Chondrocyte (in vitro differentiated cells): Measurements from ENCODE around the gene RASD1. TPM values are rescaled to one million over a fixed set of nuclear protein-coding genes. Genes with fewer than 3 reads are reported as not detected.

Experiments used
- DNase-seq: peaks from one replicate; pipeline ENCODE4 v3.0.0; 2021; ENCODE audit warnings: mixed read lengths, low spot score
- H3K27ac Mint-ChIP-seq: one replicate; pipeline ENCODE4 v1.8.0; 2021; ENCODE audit warnings: mild to moderate bottlenecking, moderate library complexity, mixed read lengths; ENCODE audit not compliant: unreplicated experiment
- H3K27me3 Mint-ChIP-seq: 2 replicates; pipeline ENCODE4 v1.8.0; 2021; ENCODE audit warnings: low read depth, mixed read lengths
- H3K36me3 Mint-ChIP-seq: 2 replicates; pipeline ENCODE4 v1.8.0; 2021; ENCODE audit warnings: low read depth, mixed read lengths
- H3K4me1 Mint-ChIP-seq: 2 replicates; pipeline ENCODE4 v1.8.0; 2021; ENCODE audit warnings: low read depth, mild to moderate bottlenecking, mixed read lengths
- H3K4me3 Mint-ChIP-seq: one replicate; pipeline ENCODE4 v1.8.0; 2021; ENCODE audit warnings: mild to moderate bottlenecking, moderate library complexity, mixed read lengths; ENCODE audit not compliant: unreplicated experiment
- H3K9me3 Mint-ChIP-seq: 2 replicates; pipeline ENCODE4 v1.8.0; 2021; ENCODE audit warnings: low read depth, mixed read lengths
- total RNA-seq: library from RNA; stranded (reverse); gene quantifications from 3 replicates; pipeline ENCODE4 v1.2.1, GENCODE V29; 2021
- TF ChIP-seq, protein P1 (sequence below): fragments of 200-600 bp; sonication (generic); IDR thresholded peaks from 2 replicates; pipeline ENCODE4 v1.5.0; 2021; ENCODE audit warnings: antibody characterized with exemption, mild to moderate bottlenecking, moderate library complexity

RASD1 gene
- total RNA-seq, 1 donor from 2014 or later = 0.42 TPM

DNA sequence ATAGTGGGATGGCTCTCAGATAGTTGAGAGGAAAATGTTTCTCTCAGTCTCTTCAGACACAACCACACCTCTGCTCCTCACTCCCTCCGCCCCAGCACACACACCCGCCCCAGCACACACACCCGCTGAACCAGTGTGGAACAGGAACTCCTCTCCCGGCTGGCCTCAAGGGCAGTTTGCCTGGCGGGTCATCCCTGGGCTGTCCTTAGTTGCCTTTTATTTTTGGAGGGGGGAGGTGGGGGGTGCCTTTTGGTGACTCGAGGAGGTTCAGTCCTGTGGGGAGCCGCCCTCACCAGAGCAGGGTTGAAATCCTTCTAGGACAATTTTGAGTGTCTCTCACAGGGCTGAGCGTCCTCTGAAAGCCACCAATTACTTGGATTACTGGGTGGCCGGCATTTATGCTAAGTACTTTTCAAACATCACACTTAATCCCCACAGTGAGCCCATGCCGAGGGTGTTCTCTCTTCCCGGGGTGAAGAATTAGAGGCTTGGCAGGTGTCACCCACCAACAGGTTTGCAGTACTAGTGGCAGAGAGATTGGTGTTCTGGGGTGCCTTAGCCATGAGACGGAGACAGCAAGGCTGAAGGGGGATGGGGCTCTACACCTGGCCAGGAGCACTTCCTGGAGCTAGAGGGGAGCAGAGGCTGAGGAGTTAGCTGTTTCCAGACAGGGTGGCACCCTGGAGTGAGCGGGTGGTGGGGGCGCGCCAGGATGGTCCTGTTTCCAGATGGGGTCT lies 2.8 kb downstream of the RASD1 start:
- no peak overlapping the region for H3K4me3 Mint-ChIP-seq
- peaks cover 5% of the 10 kb centered on the region for H3K36me3 Mint-ChIP-seq
- H3K27ac Mint-ChIP-seq = no peak overlapping the region

DNA sequence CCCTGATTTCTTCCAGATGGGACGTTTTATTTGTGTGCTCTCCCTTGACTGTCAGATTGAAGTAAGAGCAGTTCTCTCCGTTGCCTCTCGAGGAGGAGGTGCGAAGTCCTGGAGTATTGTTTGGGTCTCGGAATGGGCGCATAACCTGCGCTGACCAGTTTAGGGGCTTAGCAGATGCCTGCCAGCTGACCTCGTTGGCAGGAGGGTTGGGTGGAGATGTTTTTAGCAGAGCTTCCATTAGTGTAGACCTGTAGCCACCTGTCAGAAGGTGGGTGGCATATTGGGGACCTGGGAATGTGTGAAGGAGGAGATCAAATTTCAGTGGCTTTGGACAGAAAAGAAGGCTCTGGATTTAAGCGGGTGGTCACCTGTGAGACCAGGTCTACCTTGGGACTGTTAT lies 3.6 kb downstream of the RASD1 start:
- H3K4me1 Mint-ChIP-seq = peaks cover 12% of the 10 kb centered on the region
- no peaks in the 10 kb centered on the region for H3K9me3 Mint-ChIP-seq
- H3K27me3 Mint-ChIP-seq = peaks cover 2% of the 10 kb centered on the region
- no peak overlapping the region for H3K4me3 Mint-ChIP-seq
- peaks cover 10% of the 10 kb centered on the region for H3K36me3 Mint-ChIP-seq
- DNase-seq = no peak
- H3K27ac Mint-ChIP-seq = no peak overlapping the region
- TF ChIP-seq, protein P1, sequence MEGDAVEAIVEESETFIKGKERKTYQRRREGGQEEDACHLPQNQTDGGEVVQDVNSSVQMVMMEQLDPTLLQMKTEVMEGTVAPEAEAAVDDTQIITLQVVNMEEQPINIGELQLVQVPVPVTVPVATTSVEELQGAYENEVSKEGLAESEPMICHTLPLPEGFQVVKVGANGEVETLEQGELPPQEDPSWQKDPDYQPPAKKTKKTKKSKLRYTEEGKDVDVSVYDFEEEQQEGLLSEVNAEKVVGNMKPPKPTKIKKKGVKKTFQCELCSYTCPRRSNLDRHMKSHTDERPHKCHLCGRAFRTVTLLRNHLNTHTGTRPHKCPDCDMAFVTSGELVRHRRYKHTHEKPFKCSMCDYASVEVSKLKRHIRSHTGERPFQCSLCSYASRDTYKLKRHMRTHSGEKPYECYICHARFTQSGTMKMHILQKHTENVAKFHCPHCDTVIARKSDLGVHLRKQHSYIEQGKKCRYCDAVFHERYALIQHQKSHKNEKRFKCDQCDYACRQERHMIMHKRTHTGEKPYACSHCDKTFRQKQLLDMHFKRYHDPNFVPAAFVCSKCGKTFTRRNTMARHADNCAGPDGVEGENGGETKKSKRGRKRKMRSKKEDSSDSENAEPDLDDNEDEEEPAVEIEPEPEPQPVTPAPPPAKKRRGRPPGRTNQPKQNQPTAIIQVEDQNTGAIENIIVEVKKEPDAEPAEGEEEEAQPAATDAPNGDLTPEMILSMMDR = no peak

More for the DNA sequence above, 2.8 kb downstream of the RASD1 start:
- H3K9me3 Mint-ChIP-seq = no peaks in the 10 kb centered on the region
- DNase-seq = no peak
- peaks cover 2% of the 10 kb centered on the region for H3K27me3 Mint-ChIP-seq
- TF ChIP-seq, protein P1 = no peak
- H3K4me1 Mint-ChIP-seq = peaks cover 12% of the 10 kb centered on the region

DNA sequence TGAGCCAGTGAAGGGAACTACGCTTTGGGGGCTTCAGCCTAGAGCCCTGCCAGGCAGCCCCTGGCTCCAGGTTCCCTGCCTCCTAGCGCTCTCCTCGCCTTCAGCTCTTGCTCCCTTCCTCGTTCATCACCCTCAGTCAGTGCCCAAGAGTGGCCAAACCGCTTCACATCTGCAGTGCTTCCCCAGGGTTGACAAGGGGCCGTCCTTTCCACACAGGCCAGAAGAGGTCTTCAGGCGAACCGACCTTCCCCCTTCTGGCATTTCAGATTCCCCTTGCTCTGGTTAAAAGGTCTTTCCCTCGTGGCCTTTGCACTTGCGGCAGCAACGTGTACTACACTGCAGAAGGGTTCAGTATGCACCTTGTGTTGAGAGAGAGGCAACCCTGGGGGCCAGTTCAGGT lies 4.1 kb downstream of the RASD1 start:
- Mint-ChIP-seq H3K9me3 (no peaks in the 10 kb centered on the region), H3K4me3 (no peak overlapping the region), H3K27ac (no peak overlapping the region), H3K4me1 (peaks cover 12% of the 10 kb centered on the region), H3K27me3 (peaks cover 2% of the 10 kb centered on the region), H3K36me3 (peaks cover 13% of the 10 kb centered on the region)
- TF ChIP-seq, protein P1 = no peak
- DNase-seq = no peak

DNA sequence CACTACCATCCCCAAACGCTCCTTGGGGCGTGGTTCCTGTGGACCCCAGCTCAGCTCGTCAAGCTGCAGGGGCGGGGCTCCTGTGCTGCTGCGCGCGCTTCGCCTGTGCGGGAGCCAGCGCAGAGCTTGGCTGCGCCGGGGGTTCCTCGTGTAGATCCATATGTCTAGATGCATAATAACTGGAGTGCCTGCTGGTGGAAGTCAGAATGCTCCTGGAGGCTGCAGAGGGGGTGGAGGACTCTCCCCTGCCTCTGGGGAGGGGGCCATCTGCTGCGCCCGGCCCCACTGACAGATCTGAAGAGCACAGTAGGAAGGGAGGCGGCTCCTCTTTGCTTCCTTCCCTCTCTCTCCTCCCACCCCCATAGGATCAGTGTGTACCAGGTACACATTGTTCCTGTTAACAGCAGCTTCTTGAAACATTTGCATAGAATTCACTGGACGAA lies 4.6 kb downstream of the RASD1 start:
- peaks cover 12% of the 10 kb centered on the region for H3K4me1 Mint-ChIP-seq
- TF ChIP-seq, protein P1 = no peak
- no peaks in the 10 kb centered on the region for H3K9me3 Mint-ChIP-seq
- H3K27ac Mint-ChIP-seq = no peak overlapping the region
- no peak for DNase-seq
- peaks cover 13% of the 10 kb centered on the region for H3K36me3 Mint-ChIP-seq
- no peak overlapping the region for H3K4me3 Mint-ChIP-seq
- peaks cover 2% of the 10 kb centered on the region for H3K27me3 Mint-ChIP-seq

DNA sequence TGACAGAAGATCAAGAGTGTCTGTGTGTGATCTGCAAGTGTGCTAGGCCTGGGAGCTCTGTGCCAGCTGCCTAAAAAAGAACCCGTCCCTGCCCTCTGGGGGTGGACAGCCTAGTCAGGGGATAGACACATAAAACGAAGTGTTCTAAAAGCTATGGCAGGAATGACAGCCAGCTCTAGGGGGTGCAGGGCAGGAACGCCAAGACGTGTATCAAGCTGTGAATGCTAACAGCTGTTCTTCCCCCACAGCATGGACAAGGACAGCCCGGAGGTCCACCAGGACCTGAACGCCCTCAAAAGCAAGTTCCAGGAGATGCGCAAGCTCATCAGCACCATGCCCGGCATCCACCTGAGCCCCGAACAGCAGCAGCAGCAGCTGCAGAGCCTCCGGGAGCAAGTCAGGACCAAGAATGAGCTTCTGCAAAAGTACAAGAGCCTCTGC lies 5.1 kb downstream of the RASD1 start:
- no peak overlapping the region for H3K4me3 Mint-ChIP-seq
- peaks cover 13% of the 10 kb centered on the region for H3K36me3 Mint-ChIP-seq
- peaks cover 12% of the 10 kb centered on the region for H3K4me1 Mint-ChIP-seq
- H3K27me3 Mint-ChIP-seq = peaks cover 2% of the 10 kb centered on the region
- no peak overlapping the region for H3K27ac Mint-ChIP-seq
- no peaks in the 10 kb centered on the region for H3K9me3 Mint-ChIP-seq
- TF ChIP-seq, protein P1 = no peak
- DNase-seq = no peak
